ENCODE data around the gene PITPNC1.

DNA sequence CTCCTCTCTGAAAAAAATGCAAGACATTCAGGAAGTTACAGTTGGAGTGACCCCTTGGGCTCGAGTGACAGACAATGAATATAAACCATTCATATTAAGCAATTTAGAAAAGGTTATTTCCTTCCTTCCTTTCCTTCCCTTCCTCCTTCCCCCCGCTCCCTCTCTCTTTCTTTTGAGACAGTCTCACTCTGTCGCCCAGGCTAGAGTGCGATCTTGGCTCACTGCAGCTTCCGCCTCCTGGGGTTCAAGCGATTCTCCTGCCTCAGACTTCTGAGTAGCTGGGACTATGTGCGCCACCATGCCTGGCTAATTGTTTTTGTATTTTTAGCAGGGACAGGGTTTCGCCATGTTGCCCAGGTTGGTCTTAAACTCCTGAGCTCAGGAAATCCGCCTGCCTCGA is 23.9 kb upstream of the PITPNC1 start:
- TF ChIP-seq, protein P1, sequence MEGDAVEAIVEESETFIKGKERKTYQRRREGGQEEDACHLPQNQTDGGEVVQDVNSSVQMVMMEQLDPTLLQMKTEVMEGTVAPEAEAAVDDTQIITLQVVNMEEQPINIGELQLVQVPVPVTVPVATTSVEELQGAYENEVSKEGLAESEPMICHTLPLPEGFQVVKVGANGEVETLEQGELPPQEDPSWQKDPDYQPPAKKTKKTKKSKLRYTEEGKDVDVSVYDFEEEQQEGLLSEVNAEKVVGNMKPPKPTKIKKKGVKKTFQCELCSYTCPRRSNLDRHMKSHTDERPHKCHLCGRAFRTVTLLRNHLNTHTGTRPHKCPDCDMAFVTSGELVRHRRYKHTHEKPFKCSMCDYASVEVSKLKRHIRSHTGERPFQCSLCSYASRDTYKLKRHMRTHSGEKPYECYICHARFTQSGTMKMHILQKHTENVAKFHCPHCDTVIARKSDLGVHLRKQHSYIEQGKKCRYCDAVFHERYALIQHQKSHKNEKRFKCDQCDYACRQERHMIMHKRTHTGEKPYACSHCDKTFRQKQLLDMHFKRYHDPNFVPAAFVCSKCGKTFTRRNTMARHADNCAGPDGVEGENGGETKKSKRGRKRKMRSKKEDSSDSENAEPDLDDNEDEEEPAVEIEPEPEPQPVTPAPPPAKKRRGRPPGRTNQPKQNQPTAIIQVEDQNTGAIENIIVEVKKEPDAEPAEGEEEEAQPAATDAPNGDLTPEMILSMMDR (IDR thresholded peaks at IDR 0.05), result no peak
- TF ChIP-seq POLR2A (IDR thresholded peaks at IDR 0.05), result no peak

All from adrenal gland (tissue), 5 donors.